HG03095 (cell line): ENCODE data around the gene ZNF384.
"Not testable (repeated sequence)": the region's sequence is repeated elsewhere in the genome, so short reads cannot be mapped to it uniquely, and the experiment has no call there.

Source experiments
- ATAC-seq: cut with Tn5 transposase; IDR thresholded peaks from one replicate; pipeline ENCODE4 v1.9.1; 2021; ENCODE audit warnings: moderate library complexity; ENCODE audit not compliant: unreplicated experiment

ZNF384 gene

DNA sequence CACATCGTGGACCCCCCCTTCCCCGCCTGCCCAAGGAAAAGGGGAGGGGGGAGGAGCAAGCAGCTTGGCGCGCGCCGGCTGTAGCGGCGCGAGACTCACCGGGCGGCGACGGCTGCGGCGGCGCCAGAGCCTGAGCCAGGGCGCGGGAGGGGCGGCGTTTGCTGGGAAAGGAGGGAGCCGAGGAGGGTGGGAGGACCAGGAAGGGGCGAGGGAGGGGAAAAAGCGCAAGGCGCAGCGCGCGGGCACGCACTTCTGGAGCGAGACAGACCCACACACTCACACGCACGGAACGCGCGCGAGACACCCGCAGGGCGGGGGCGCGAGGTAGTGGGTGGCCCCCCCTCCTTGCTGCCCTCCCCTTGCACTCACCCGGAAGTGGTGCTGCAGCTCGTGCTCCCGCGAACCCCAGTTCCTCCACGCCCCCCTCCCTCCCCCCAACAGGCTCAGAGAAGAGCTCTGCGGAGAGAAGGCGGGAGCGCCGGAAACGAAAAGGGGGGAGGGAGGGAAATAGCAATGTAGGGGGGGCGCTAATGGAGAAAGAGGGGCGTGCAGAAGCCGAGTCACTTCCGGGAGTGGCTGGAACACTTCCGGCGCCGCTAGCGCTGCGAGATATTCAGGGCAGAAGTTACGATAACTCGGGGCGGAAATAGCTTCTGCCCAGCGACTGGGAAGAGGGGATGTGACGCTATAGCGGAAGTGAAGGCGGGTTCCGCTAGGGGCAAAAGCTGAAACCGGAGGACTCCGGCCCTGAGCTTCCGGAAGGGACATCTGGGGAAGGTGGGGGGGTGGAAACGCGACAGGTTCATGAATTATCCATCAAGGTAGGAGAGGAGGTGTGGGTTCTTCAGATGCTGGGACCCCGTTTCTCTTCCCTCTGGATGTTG lies at the start of gene ZNF384:
ZNF384 (minus strand) TSS at position 377 of the 884 bp plus-strand sequence. CDS start 9,855 bp downstream, outside the sequence.
- ATAC-seq, result peak; percentile 81

DNA sequence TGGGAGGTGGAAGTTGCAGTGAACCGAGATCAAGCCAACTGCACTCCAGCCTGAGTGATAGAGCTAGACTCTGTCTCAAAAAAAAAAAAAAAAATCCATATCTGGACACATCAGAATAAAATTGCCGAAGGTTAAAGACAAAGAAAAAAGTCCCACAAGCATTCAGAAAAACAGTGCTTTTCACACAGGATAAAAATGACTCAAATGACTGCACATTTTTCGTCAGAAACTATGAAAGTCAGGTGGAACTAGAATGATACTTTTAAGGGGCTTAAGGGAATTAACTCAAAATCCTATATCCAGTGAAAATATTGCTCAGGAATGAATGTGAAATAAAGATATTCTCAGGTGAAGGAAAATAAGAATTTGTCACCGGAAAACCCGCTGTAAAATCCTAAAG lies 47.6 kb upstream of the ZNF384 start:
- no peak for ATAC-seq

DNA sequence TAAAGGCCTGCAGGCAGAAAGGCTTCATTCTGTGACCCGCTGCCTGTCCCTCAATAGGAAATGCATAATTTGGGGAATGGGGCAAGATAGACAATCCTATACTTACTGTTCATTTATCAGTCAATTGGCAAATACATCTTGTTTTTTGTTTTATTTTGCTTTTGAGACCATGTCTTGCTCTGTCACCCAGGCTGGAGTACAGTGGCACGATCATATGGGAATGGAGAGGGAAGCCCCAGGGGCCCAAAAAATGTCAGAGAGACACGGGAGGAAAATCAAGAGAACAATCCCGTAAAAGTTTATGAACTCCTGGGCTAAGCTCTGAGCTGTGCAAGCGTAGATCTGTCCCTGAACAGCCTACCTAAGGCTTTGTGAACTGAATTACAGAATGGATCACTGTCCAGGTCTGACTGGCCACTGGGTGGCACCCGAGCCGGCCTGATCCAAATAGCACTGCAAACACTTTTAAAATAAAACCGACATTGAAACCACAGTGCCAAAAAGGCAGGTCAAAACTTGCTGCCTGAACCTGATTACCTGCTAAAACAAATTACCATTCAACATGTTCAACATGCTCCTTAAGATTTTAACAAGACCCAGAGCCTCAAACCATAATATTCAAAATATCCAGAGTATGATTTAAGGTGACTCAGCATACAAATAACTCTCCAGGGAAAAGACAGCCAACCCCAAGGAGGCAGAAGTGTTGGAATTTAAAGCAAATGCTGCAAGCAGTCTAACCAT lies 46.4 kb upstream of the ZNF384 start:
- no peak for ATAC-seq

DNA sequence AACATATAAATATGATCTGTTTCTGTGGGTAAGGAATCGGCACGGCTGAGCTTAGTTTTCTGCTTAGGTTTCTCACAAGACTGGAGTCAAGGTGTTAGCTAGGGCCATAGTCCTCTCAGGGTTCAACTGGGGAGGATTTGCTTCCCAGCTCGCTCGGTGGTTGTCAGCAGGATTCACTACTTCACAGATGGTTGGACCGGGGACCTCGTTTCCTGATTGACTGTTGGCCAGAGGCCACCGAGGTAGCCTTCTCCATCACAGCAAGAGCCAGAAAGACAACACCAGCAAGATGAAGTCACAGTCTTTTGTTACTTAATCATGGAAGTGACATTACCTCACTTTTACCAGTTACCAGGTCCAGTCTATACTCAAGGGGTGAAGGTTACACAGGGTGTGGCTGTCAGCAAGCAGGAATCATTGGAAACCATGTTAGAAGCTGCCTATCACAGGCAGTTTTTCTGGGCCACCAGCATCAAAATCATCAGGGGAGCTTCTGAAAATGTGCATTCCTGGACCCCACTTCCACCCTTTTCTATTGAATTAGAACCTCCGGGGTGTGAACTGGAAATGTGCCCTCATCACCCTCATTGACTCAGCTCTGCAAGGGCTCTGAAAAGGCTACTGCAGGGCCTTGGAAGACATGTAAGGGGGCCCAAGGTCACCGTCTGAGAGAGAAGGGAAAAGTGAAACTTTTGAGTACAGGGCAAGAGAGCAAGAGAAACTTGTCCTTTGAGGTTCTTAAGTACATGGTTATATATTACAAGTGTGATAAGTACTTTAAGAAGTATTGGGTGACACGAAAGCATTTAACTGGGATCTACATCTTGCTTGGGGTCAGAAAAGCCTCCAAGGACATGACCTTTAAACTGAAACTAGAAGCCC lies 45.6 kb upstream of the ZNF384 start:
- ATAC-seq, result no peak

DNA sequence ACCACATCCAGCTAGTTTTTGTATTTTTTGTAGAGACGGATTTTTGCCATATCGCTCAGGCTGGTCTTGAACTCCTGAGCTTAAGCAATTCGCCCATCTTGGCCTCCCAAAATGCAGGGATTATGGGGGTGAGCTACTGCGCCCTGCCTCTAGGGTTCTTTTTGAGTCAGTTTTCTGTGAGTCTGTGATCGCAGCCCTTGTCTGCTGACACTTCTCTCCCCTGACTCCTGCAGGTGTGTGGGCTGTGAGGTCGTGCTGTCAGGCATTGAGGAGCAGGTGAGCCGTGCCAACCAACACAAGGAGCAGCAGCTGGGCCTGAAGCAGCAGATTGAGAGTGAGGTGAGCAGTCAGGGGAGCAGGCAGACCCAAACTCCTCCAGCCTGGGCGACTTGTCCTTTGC lies 41.0 kb upstream of the ZNF384 start:
- no peak for ATAC-seq

DNA sequence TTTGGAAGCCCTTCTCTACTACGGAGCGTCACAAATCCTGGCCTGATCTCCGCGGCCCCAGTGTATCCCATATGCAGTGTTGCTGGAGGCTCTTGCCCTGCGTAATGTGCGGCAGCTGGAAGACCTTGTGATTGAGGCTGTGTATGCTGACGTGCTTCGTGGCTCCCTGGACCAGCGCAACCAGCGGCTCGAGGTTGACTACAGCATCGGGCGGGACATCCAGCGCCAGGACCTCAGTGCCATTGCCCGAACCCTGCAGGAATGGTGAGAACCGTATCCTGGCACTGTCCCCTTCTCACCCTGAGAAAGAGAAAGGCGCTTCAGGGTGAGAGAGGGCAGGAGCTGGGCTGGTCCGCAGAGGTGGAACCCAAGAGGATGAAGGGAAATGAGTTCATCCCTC lies 40.0 kb upstream of the ZNF384 start:
- ATAC-seq, result no peak

DNA sequence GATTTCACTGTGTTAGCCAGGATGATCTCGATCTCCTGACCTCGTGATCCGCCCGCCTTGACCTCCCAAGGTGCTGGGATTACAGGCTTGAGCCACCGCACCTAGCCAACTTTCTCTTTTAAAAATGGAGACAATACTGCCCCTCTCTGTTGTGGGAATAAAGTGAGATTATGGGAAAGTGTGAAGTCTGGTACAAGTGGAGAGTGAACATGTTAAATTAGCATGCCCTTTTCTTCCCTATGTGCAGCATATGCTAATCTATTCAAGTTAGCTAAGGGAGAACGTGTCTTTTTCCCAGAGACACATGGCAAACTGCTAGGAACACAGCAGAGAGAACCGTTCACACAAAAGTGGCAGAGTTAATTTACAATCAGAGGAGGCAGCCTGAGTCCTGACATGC lies 36.2 kb upstream of the ZNF384 start:
- no peak for ATAC-seq

DNA sequence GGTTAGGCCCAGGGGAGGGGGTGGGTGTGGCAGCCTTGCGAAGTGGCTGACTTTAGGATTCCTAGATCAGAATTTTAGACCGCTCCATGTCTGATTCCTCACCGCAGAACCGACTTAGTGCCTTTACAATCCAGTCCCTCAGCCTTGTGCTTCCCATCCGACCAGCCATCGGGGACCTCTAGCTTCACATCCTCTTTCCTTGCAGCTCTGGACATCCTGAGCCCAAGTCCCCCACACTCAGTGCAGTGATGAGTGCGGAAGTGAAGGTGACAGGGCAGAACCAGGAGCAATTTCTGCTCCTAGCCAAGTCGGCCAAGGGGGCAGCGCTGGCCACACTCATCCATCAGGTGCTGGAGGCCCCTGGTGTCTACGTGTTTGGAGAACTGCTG lies 35.2 kb upstream of the ZNF384 start:
- peak; percentile 30 for ATAC-seq

DNA sequence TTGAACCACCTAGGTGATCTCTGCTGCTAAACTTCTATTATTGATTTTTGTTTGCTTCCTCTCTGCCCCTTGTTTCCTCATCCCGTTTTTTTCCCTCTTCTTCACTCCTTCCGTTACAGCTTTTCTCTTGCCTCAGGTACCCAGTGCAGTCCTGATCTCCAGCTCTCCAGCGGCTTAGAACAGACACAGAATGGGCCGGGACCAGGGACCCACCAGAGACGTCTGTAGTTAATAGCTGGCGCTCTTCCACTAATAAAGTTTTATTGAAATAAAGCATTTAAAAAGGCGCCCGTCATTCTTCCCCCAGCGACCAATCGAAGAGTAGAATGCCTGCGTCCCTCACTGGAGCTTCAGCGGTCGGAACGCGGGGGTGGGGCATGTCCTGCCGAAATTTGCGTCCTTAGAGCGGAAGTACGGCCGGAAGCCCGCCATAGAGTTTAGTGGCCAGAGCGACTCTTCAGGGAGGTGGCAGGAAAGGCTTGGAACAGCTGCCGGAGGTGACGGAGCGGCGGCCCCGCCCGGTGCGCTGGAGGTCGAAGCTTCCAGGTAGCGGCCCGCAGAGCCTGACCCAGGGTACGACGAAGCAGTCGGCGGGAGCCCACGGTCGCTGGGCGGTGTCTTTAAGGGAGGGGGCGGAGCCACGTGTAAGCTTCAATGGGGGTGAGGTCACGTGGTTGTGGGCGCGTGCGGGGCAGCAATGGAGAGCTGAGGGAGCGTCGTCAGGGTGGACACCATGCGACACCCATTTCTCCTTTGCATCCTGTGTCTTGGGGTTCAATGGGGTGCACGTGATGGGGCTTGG lies 34.6 kb upstream of the ZNF384 start, which contains the start of gene COPS7A:
COPS7A (plus strand) TSS at position 440 of the 802 bp plus-strand sequence. CDS start 611 bp downstream, outside the sequence.
- ATAC-seq, result peak; percentile 89

DNA sequence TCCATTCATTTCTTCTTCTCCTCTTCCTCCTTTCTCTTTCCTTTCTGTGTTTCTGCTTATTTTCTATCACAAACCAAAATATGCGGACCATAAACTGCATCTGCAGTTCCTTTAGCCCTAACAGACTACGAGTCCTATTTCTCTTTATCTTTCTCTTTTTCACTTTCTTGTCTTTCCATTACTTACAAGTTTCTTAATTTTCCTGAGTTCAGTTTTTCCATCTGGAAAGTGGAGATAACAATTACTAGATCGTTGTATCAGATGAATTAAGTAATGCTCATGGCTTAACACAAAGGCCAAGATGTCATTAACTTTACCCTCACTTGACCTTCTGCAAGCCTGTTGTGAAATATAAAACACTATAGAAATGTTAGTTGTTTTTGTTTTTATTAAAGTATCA lies 33.7 kb upstream of the ZNF384 start:
- ATAC-seq, result no peak

DNA sequence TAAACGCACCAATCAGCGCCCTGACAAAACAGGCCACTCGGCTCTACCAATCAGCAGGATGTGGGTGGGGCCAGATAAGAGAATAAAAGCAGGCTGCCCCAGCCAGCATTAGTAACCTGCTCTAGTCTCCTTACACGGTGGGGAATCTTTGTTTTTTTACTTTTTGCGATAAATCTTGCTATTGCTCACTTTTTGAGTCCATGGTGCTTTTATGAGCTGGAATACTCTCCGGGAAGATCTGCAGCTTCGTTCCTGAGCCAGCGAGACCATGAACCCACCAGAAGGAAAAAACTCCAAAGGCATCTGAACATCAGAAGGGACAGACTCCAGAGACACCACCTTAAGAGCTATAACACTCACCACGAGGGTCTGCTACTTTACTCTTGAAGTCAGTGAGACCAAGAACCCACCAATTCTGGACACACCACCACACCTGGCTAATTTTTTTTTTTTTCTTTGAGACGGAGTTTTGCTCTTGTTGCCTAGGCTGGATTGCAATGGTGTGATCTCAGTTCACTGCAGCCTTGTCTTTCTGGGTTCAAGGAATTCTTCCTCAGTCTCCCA lies 27.8 kb upstream of the ZNF384 start:
- no peak for ATAC-seq

DNA sequence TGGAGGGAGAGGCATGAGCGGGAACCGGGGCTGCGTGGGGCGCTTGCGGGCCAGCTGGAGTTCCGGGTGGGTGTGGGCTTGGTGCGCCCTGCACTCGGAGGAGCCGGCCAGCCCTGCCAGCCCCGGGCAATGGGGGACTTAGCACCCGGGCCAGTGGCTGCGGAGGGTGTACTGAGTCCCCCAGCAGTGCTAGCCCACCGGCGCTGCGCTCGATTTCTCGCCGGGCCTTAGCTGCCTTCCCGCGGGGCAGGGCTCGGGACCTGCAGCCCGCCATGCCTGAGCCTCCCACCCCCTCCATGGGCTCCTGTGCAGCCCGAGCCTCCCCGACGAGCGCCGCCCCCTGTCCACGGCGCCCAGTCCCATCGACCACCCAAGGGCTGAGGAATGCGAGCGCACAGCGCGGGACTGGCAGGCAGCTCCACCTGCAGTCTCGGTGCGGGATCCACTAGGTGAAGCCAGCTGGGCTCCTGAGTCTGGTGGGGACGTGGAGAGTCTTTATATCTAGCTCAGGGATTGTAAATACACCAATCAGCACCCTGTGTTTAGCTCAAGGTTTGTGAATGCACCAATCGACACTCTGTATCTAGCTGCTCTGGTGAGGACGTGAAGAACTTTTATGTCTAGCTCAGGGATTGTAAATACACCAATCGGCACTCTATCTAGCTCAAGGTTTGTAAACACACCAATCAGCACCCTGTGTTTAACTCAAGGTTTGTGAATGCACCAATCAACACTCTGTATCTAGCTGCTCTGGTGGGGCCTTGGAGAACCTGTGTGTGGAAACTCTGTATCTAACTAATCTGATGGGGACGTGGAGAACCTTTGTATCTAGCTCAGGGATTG lies 27.1 kb upstream of the ZNF384 start:
- not testable (repeated sequence) for ATAC-seq

DNA sequence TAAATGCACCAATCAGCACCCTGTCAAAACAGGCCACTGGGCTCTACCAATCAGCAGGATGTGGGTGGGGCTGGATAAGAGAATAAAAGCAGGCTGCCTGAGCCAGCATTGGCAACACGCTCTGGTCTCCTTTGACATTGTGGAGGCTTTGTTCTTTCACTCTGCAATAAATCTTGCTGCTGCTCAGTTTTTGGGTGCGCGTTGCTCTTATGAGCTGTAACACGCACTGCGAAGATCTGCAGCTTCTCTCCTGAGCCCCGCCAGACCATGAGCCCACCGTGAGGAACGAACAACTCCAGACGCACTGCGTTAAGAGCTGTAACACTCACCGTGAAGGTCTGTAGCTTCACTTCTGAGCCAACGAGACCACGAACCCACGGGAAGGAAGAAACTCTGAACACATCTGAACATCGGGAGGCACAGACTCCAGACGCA lies 19.8 kb upstream of the ZNF384 start:
- no peak for ATAC-seq

DNA sequence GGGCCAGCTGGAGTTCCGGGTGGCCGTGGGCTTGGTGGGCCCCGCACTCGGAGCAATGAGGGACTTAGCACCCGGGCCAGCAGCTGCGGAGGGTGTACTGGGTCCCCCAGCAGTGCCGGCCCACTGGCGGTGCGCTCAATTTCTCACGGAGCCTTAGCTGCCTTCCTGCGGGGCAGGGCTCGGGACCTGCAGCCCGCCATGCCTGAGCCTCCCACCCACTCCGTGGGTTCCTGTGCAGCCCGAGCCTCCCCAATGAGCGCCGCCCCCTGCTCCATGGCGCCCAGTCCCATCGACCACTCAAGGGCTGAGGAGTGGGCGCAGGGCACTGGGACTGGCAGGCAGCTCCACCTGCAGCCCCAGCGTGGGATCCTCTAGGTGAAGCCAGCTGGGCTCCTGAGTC lies 19.2 kb upstream of the ZNF384 start:
- not testable (repeated sequence) for ATAC-seq

DNA sequence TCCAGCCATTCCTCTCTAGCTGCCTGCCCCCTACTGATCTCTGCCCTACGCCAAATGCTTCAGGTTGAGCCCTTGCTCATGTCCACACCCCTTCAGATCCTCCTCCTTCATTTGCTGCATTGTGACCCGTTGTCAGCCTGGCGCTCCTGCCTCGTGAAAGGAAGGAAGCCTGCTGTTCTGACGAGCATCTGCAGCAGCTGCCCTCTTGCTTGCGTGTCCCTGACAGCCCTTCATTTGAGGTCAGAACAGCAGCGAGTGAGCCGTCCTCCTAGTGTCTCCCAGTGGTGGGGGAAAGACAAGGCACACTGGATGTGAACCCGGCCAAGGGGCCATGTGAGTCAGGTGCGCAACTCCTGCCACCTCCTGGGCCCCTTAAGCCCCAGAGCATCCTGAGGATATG lies 14.5 kb upstream of the ZNF384 start:
- no peak for ATAC-seq

DNA sequence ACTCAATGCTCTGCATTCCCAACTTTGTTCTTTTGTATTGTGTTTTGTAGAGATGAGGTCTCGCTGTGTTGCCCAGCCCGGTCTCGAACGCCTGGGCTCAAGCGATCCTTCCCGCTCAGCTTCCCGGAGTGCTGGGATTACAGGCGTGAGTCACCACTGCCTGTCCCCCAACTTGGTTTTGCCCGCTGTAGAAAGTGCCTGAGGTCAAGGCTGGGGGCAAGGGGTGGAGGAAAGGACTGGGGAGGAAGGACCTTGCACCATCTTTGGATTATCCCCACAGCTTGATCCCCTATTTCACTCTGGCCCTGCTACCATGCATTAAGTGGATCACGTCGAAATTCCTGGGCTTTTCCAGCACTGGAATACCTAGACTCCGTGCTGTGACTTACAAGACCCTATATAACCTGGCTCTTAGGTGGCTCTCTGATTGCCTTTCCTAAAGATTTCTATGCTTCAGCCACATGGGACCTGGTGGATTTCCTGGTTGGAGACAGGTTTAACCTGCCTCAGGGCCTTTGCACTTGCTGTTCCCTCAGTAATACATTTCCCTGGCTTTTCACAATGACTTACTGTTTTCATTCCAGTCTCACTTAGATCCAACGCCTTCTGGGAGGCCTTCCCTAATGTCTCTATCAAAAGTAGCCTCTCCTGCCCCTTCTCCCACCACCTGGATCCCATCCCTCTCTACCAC lies 12.0 kb upstream of the ZNF384 start:
- ATAC-seq, result no peak

DNA sequence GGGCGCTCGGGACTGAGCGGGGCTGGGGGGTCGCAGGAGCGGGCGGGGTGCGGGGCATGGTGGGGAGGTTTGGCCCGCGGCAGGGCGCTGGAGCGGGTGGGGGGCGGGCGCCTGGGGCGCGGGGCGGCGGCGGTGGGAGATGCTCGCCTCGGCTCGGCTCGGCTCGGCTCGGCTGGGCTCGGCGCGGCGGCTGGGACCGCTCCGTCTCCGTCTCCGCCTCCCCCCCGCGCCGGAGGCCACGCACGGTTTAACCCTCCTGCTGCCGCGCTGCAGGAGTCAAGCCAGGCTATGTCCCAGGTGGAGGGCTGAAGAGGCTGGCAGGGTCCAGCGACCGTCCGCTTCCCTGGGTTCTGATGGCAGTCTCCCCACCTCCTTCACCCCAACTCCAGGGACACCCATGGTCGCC lies 11.5 kb upstream of the ZNF384 start, which contains the start of gene PIANP:
PIANP (minus strand) TSS at position 170 of the 406 bp plus-strand sequence. CDS start 2,754 bp downstream, outside the sequence.
- ATAC-seq, result no peak

DNA sequence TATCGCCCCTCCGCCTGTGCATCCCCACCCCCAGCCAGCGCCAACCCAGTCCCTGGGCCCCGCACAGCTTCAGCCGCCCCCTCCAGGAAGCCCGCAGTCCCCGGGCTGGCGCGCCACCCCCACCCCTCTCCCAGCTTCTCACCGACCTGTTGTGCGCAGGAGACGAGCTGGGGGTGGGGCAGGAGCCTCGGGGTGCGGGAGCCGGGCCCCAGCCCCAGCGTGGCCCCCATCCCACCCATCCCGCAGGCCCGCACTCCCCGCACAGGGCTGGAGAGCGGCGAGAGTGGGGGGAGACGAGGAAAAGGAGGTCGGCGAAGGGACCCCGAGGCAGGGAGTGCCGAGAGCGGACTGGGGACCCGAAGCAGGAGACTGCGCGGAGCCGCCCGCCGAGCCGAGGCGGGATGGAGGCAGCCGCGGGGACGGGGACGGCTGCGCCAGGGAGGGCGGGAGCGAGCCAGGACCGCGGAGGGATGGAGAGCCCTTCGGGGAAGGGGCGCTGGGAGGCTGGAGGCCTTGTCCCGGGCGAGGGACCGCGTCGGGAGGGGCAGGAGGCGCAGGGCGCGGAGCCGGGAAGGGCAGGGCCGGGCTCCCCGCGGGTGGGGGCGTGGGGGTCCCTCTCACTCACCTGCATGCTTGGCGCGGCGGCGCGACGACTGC lies 10.9 kb upstream of the ZNF384 start:
- ATAC-seq, result no peak
